Gastroesophageal sphincter (tissue), 4 donors: ENCODE data around the gene PPP1R37. TPM values are rescaled to one million over a fixed set of nuclear protein-coding genes. Genes with fewer than 3 reads are reported as not detected.
A peak's percentile ranks its signal among the peaks of the same experiment; 100 is the strongest.

Source experiments
- ATAC-seq: fragments of 150-250 bp; one replicate; pipeline ENCODE4 v1.9.1; 2016; ENCODE audit warnings: mild to moderate bottlenecking, moderate library complexity
- H3K27ac ChIP-seq, 4 donors: fragments of 200-600 bp; sonication (generic) in 3 of 4; 1 replicate in 3 of 4; 2 replicates in 1 of 4; pipeline ENCODE4 v1.5.1; 2016 to 2019
- H3K27me3 ChIP-seq: fragments of 200-600 bp; sonication (generic); one replicate; pipeline ENCODE4 v1.5.1; 2019
- H3K36me3 ChIP-seq, 2 donors: fragments of 200-600 bp; sonication (generic); one replicate each; pipeline ENCODE4 v1.5.1; 2019; ENCODE audit warnings: control low read depth in 1 of 2
- H3K4me1 ChIP-seq, 3 donors: fragments of 200-600 bp; sonication (generic); 1 replicate in 2 of 3; 2 replicates in 1 of 3; pipeline ENCODE4 v1.5.1; 2016 to 2019; ENCODE audit warnings: control low read depth in 2 of 3
- H3K4me3 ChIP-seq, 2 donors: fragments of 200-600 bp; sonication (generic); one replicate each; pipeline ENCODE4 v1.5.1; 2019; ENCODE audit warnings: mild to moderate bottlenecking in 1 of 2, moderate library complexity in 1 of 2
- H3K9me3 ChIP-seq, 3 donors: fragments of 200-600 bp; sonication (generic); one replicate each; pipeline ENCODE4 v1.5.1; 2017 to 2019; ENCODE audit warnings: control low read depth in 2 of 3
- CTCF ChIP-seq, 4 experiments: fragments of 200-600 bp in 2 of 4; fragments of 450-650 bp in 2 of 4; sonication (generic) in 1 of 4; IDR thresholded peaks; one replicate each; pipeline ENCODE4 v1.5.1; 2017 to 2019; ENCODE audit warnings: antibody characterized with exemption in 4 of 4, mild to moderate bottlenecking in 2 of 4, moderate library complexity in 2 of 4
- EP300 ChIP-seq: sonication (generic); formaldehyde crosslinking; IDR thresholded peaks from one replicate; pipeline ENCODE4 v1.6.1; 2017; ENCODE audit warnings: antibody characterized with exemption, mild to moderate bottlenecking
- POLR2A ChIP-seq, 2 donors: fragments of 450-650 bp; IDR thresholded peaks; one replicate each; pipeline ENCODE4 v1.6.1; 2017; ENCODE audit warnings: antibody characterized with exemption in 2 of 2, mild to moderate bottlenecking in 2 of 2, moderate library complexity in 1 of 2
- POLR2AphosphoS5 ChIP-seq: sonication (generic); formaldehyde crosslinking; IDR thresholded peaks from one replicate; pipeline ENCODE4 v1.6.1; 2017; ENCODE audit warnings: antibody characterized with exemption
- WGBS, 2 donors: methylation state at CpG; one replicate each; pipeline ENCODE4 v1.1.5; 2018; ENCODE audit warnings: low coverage in 1 of 2; 5-methylcytosine and 5-hydroxymethylcytosine counted together
- total RNA-seq, 4 donors: library from RNA; depleted of rRNA; stranded (reverse); fragments of >200 nt; gene quantifications; one replicate each; pipeline ENCODE4 v1.1.0, GENCODE V29; 2016

The PPP1R37 gene
- total RNA-seq, 4 donors from 2014 or later, result 22.6 to 51.4 (median 24.6) TPM

- H3K4me3 ChIP-seq, result peak overlapping the region; percentile 63 to 85
- no peak for ATAC-seq
- 0% methylated on average over 11 of the region's 97 CpGs; no CpG with 5 or more reads in 1 of the 2 donors for WGBS, 2 donors
Measured at GRCh38 chr19:45179072-45179891, 86.3 kb downstream of the PPP1R37 start.

GRCh38 chr19:45179892-45180370 lies 87.0 kb downstream of the PPP1R37 start:
- 65 to 76% methylated on average over 3 to 5 of the region's 9 CpGs for WGBS, 2 donors
- peak overlapping the region; percentile 63 to 85 for H3K4me3 ChIP-seq
- no peaks in the 10 kb centered on the region for H3K9me3 ChIP-seq
- H3K4me1 ChIP-seq, result peaks cover 0 to 41% (median 24%) of the 10 kb centered on the region in 3 donors
- peaks cover 0 to 11% of the 10 kb centered on the region in 2 donors for H3K36me3 ChIP-seq
- H3K27me3 ChIP-seq, result no peaks in the 10 kb centered on the region
- TF ChIP-seq EP300, result no peak
- TF ChIP-seq POLR2AphosphoS5, result no peak
- no peak for TF ChIP-seq CTCF (IDR thresholded peaks at IDR 0.05)
- TF ChIP-seq POLR2A (IDR thresholded peaks at IDR 0.05), result no peak
- peak overlapping the region in 3 of 4 donors; percentile 88 to 96 (median 91) for H3K27ac ChIP-seq
- ATAC-seq, result no peak

More at GRCh38 chr19:45179072-45179891, 86.3 kb downstream of the PPP1R37 start:
- peaks cover 0 to 41% (median 24%) of the 10 kb centered on the region in 3 donors for H3K4me1 ChIP-seq
- TF ChIP-seq POLR2AphosphoS5 (no peak), POLR2A (IDR thresholded peaks at IDR 0.05) (no peak), EP300 (no peak)
- peak overlapping the region; percentile 76 to 96 (median 90) for H3K27ac ChIP-seq
- H3K27me3 ChIP-seq, result no peaks in the 10 kb centered on the region
- no peaks in the 10 kb centered on the region for H3K9me3 ChIP-seq
- H3K36me3 ChIP-seq, result peaks cover 0 to 11% of the 10 kb centered on the region in 2 donors

GRCh38 chr19:45180936-45181335 lies 88.0 kb downstream of the PPP1R37 start:
- Histone ChIP-seq H3K27me3 (no peaks in the 10 kb centered on the region), H3K4me3 (no peak overlapping the region), H3K27ac (no peak overlapping the region), H3K4me1 (peaks cover 0 to 41% (median 24%) of the 10 kb centered on the region in 3 donors), H3K36me3 (peaks cover 0 to 11% of the 10 kb centered on the region in 2 donors), H3K9me3 (no peaks in the 10 kb centered on the region)
- TF ChIP-seq CTCF (IDR thresholded peaks at IDR 0.05), result no peak
- TF ChIP-seq POLR2A (IDR thresholded peaks at IDR 0.05), result no peak
- no peak for TF ChIP-seq POLR2AphosphoS5
- TF ChIP-seq EP300, result no peak
- no peak for ATAC-seq
- 59 to 82% methylated on average over 3 to 7 of the region's 7 CpGs for WGBS, 2 donors

- no peaks in the 10 kb centered on the region for H3K27me3 ChIP-seq
- 82 to 88% methylated on average over 4 of the region's 4 CpGs for WGBS, 2 donors
- H3K9me3 ChIP-seq, result no peaks in the 10 kb centered on the region
- ATAC-seq, result no peak
- no peak overlapping the region for H3K4me3 ChIP-seq
- H3K27ac ChIP-seq, result no peak overlapping the region
- peaks cover 0 to 30% (median 18%) of the 10 kb centered on the region in 3 donors for H3K4me1 ChIP-seq
- peaks cover 0 to 11% of the 10 kb centered on the region in 2 donors for H3K36me3 ChIP-seq
- TF ChIP-seq EP300, result no peak
- TF ChIP-seq POLR2AphosphoS5, result no peak
- no peak for TF ChIP-seq POLR2A (IDR thresholded peaks at IDR 0.05)
- TF ChIP-seq CTCF (IDR thresholded peaks at IDR 0.05), result no peak
Measured at GRCh38 chr19:45182758-45183157, 89.8 kb downstream of the PPP1R37 start.

GRCh38 chr19:45184115-45184514 lies 91.1 kb downstream of the PPP1R37 start:
- Histone ChIP-seq H3K4me3 (no peak overlapping the region), H3K27ac (no peak overlapping the region), H3K9me3 (no peaks in the 10 kb centered on the region), H3K4me1 (peaks cover 0 to 27% (median 18%) of the 10 kb centered on the region in 3 donors), H3K27me3 (no peaks in the 10 kb centered on the region), H3K36me3 (peaks cover 0 to 11% of the 10 kb centered on the region in 2 donors)
- WGBS, 2 donors, result 82 to 100% methylated on average over 1 to 4 of the region's 5 CpGs
- no peak for ATAC-seq
- TF ChIP-seq POLR2A (IDR thresholded peaks at IDR 0.05) (no peak), EP300 (no peak), POLR2AphosphoS5 (no peak)
